ENCODE results near the gene DDX25. TPM values are rescaled to one million over a fixed set of nuclear protein-coding genes. Genes with fewer than 3 reads are reported as not detected.
"Not testable (repeated sequence)": the region's sequence is repeated elsewhere in the genome, so short reads cannot be mapped to it uniquely, and the experiment has no call there.

The DDX25 gene
- total RNA-seq (2021) = 0.26 TPM in 1 of 2 replicates, not detected in the other
- percentile 25 among the genes with signal in this experiment for Bru-seq, nascent RNA
- BruChase-seq, experiment 1, labeled RNA remaining after a 2-hour chase = percentile 27 among the genes with signal in this experiment
- BruChase-seq, experiment 2, labeled RNA remaining after a 6-hour chase = percentile 17 among the genes with signal in this experiment
- long read RNA-seq = 0 reads

DNA sequence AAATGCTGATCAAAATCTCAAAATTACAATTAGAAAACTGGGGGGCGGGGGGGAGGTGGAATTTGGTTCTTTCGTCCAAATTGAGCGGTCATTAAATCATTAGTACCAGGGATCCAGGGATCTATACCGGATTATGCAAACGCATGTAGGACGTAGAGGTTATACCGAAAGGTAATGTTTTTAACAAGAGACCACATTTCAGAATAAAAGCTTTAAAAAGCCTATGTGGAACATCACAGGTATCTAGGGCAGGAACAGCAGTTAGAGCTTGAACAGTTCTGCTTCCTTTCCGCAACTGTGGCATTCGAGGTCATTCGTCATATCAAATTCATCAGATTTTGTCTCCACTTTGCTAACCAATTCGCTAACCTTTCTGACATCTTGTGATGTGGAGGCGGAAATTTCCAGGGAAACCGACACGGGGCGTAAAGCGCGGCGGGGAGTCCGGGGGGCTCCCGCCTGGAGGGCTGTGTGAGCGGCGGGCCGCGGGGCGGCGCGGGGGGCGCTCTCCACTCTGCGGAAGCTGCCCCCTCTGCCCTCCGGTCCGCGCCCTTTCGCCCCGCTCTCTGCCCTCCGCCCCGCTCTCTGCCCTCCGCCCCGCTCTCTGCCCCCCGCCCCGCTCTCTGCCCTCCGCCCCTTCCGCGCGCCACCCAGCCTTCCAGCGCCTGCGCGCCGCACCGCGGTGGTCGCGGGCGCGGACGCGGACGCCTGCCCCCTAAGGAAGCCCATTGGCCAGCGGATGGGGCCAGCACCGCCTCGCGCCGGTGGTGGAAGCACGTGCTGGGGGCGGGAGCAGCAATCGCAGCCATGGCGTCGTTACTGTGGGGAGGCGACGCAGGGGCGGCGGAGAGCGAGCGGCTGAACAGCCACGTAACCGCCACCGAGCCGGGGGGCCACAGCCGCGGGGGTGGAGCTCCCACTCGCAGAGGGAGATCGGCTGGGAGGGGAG is at the start of gene DDX25:
DDX25 (plus strand) TSS at position 798 of the 949 bp plus-strand sequence; CDS start at position 808, 10 bp downstream.
- ChIA-PET CTCF (no interaction called here), POLR2A (ENCODE audit: unreplicated experiment) (interaction anchor here (0.6 to 0.7 kb wide), 2 partner anchors 1022 to 1105 kb away, joined by 3 to 5 read pairs; no protein-coding TSS in a partner anchor)
- DNase-seq = no peak
- no peaks in the 10 kb centered on the region for H3K4me1 ChIP-seq (replicated peaks; ENCODE audit: insufficient read depth)
- BruUV-seq (replicated peaks) = no TSS peak
- peaks cover 41% of the 10 kb centered on the region for H3K27me3 ChIP-seq (ENCODE audit: insufficient read depth, low read depth)
- H3K79me2 ChIP-seq (ENCODE audit: low read depth) = peaks cover 10% of the 10 kb centered on the region
- H3K4me3 ChIP-seq = peak within 1 kb of the TSS; percentile 98; the same call in 1 of the 2 replicates
- H3K36me3 ChIP-seq (ENCODE audit: low read depth) = no peaks in the 10 kb centered on the region; the same call in 1 of the 2 replicates
- peak within 1 kb of the TSS; percentile 81 for H3K4me2 ChIP-seq
- H3F3A ChIP-seq (ENCODE audit: insufficient read depth, low read depth) = peaks cover 10% of the 10 kb centered on the region
- no peak within 1 kb of the TSS for H3K27ac ChIP-seq
- H4K20me1 ChIP-seq (ENCODE audit: insufficient read depth) = no peaks in the 10 kb centered on the region
- H2AFZ ChIP-seq = no peak within 1 kb of the TSS
- intact Hi-C loops (cut with micrococcal nuclease; ENCODE audit: unreplicated experiment) = no loop called here
- no peaks in the 10 kb centered on the region for H3K9me2 ChIP-seq (ENCODE audit: insufficient read depth)
- H3K9me3 ChIP-seq (ENCODE audit: insufficient read depth, low read depth) = no peaks in the 10 kb centered on the region
- TF ChIP-seq EZH2 (IDR thresholded peaks at IDR 0.05; ENCODE audit: low read depth) = no peak
- TF ChIP-seq, protein P1, sequence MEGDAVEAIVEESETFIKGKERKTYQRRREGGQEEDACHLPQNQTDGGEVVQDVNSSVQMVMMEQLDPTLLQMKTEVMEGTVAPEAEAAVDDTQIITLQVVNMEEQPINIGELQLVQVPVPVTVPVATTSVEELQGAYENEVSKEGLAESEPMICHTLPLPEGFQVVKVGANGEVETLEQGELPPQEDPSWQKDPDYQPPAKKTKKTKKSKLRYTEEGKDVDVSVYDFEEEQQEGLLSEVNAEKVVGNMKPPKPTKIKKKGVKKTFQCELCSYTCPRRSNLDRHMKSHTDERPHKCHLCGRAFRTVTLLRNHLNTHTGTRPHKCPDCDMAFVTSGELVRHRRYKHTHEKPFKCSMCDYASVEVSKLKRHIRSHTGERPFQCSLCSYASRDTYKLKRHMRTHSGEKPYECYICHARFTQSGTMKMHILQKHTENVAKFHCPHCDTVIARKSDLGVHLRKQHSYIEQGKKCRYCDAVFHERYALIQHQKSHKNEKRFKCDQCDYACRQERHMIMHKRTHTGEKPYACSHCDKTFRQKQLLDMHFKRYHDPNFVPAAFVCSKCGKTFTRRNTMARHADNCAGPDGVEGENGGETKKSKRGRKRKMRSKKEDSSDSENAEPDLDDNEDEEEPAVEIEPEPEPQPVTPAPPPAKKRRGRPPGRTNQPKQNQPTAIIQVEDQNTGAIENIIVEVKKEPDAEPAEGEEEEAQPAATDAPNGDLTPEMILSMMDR (conservative IDR thresholded peaks at IDR 0.05) = no peak

DNA sequence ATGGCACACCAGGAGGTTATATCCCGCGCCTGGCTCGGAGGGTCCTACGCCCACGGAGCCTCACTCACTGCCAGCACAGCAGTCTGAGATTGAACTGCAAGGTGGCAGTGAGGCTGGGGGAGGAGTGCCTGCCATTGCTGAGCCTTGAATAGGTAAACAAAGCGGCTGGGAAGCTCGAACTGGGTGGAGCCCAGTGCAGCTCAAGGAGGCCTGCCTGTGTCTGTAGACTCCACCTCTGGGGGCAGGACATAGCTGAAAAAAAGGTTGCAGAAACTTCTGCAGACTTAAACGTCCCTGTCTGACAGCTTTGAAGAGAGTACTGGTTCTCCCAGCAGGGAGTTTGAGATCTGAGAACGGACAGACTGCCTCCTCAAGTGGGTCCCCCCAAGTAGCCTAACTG is 46.6 kb upstream of the DDX25 start:
- BruUV-seq (replicated peaks); H3K36me3 ChIP-seq (ENCODE audit: low read depth); POLR2A ChIA-PET (ENCODE audit: unreplicated experiment): not testable (repeated sequence)

DNA sequence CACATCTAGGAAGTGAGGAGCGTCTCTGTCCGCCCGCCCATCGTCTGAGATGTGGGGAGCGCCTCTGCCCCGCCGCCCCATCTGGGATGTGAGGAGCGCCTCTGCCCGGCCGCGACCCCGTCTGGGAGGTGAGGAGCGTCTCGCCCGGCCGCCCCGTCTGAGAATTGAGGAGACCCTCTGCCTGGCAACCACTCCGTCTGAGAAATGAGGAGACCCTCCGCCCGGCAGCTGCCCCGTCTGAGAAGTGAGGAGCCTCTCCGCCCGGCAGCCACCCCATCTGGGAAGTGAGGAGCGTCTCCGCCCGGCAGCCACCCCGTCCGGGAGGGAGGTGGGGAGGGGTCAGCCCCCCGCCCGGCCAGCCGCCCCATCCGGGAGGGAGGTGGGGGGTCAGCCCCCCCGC is 41.5 kb upstream of the DDX25 start:
- H3K27ac ChIP-seq; intact Hi-C loops (cut with micrococcal nuclease; ENCODE audit: unreplicated experiment); H3K9me2 ChIP-seq (ENCODE audit: insufficient read depth); H3K36me3 ChIP-seq (ENCODE audit: low read depth); H3K27me3 ChIP-seq (ENCODE audit: insufficient read depth, low read depth); H2AFZ ChIP-seq; H3K4me3 ChIP-seq; H4K20me1 ChIP-seq (ENCODE audit: insufficient read depth); BruUV-seq (replicated peaks); DNase-seq; H3K79me2 ChIP-seq (ENCODE audit: low read depth); H3K9me3 ChIP-seq (ENCODE audit: insufficient read depth, low read depth); H3F3A ChIP-seq (ENCODE audit: insufficient read depth, low read depth); POLR2A ChIA-PET (ENCODE audit: unreplicated experiment); H3K4me1 ChIP-seq (replicated peaks; ENCODE audit: insufficient read depth); CTCF ChIA-PET; H3K4me2 ChIP-seq: not testable (repeated sequence)

More for the DNA sequence above, 46.6 kb upstream of the DDX25 start:
- H2AFZ ChIP-seq; H3K27ac ChIP-seq; intact Hi-C loops (cut with micrococcal nuclease; ENCODE audit: unreplicated experiment); H3K4me3 ChIP-seq; CTCF ChIA-PET; H3K9me2 ChIP-seq (ENCODE audit: insufficient read depth); H3F3A ChIP-seq (ENCODE audit: insufficient read depth, low read depth); H3K79me2 ChIP-seq (ENCODE audit: low read depth); H4K20me1 ChIP-seq (ENCODE audit: insufficient read depth); DNase-seq; H3K4me2 ChIP-seq; H3K27me3 ChIP-seq (ENCODE audit: insufficient read depth, low read depth); H3K4me1 ChIP-seq (replicated peaks; ENCODE audit: insufficient read depth); H3K9me3 ChIP-seq (ENCODE audit: insufficient read depth, low read depth): not testable (repeated sequence)

DNA sequence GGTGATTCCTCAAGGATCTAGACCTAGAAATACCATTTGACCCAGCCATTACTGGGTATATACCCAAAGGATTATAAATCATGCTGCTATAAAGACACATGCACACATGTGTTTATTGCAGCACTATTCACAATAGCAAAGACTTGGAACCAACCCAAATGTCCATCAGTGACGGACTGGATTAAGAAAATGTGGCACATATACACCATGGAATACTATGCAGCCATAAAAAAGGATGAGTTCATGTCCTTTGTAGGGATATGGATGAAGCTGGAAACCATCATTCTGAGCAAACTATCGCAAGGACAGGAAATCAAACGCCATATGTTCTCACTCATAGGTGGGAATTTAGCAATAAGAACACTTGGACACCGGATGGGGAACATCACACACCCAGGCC is 39.0 kb upstream of the DDX25 start:
- CTCF ChIA-PET; H3K9me2 ChIP-seq (ENCODE audit: insufficient read depth); DNase-seq; intact Hi-C loops (cut with micrococcal nuclease; ENCODE audit: unreplicated experiment); H3K9me3 ChIP-seq (ENCODE audit: insufficient read depth, low read depth); H2AFZ ChIP-seq; H3K4me2 ChIP-seq; H3K79me2 ChIP-seq (ENCODE audit: low read depth); H3K27ac ChIP-seq; H3K4me1 ChIP-seq (replicated peaks; ENCODE audit: insufficient read depth); H3K36me3 ChIP-seq (ENCODE audit: low read depth); H4K20me1 ChIP-seq (ENCODE audit: insufficient read depth); BruUV-seq (replicated peaks); H3K27me3 ChIP-seq (ENCODE audit: insufficient read depth, low read depth); H3K4me3 ChIP-seq; H3F3A ChIP-seq (ENCODE audit: insufficient read depth, low read depth); POLR2A ChIA-PET (ENCODE audit: unreplicated experiment): not testable (repeated sequence)

Measured in PC-9 (cell line).